ENCODE data around the gene ZFPL1. TPM values are rescaled to one million over a fixed set of nuclear protein-coding genes. Genes with fewer than 3 reads are reported as not detected.

Gene ZFPL1
- total RNA-seq, 1 donor from 2014 or later = 37.9 TPM

DNA sequence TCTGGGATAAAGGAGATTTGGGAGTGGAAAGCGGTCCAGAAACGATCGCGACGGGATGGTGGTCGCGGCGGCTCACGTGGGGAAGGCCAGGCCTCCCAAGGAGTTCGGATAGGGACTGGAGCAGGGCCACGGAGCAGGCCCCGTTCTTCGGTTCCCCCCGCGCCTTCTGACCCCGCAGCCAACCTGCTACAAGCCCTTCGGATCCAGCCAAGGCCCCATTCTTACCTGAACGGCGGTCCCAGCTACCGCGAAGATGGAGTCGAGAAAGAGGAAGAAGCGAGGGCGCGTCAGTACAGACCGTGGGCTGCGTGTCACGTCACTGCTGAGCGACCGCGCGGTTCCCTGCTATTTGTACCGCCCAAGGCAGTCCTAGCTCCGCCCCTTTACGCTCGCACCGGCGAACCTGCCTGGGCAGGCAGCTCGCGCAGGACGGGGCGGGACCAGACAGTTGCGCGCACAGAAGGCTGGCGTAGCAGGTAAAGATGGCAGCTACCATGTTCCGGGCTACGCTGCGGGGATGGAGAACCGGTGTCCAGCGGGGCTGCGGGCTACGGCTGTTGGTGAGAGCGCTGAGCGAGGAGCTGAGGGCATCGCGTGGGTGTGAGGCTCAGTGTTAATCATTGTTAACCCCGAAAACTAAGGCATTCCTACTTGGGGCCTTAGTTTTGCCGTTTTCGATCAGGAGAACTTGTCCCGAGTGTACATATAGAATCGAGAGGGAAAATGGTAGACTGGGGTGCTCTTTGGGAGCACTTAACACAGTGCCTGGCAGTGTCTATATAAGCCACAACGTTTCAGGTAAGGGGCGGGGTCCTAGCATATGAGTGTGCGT lies 38.1 kb downstream of the ZFPL1 start, which contains the start of the genes FAU and MRPL49:
Gene FAU, minus strand, starts transcription at position 270 of the 832 bp plus-strand sequence. CDS start 321 bp downstream, outside the sequence.
Gene MRPL49, plus strand, starts transcription at position 457 of the 832 bp plus-strand sequence. Its CDS starts 26 bp downstream, at position 483.
- Histone ChIP-seq H4K20me1 (ENCODE audit: insufficient read depth, low read length) (peaks cover 38% of the 10 kb centered on the region), H3K4me2 (ENCODE audit: low read length) (peak within 1 kb of the TSS; percentile 97), H3K79me2 (ENCODE audit: insufficient read depth, low read length) (peaks cover 58% of the 10 kb centered on the region), H3K27me3 (ENCODE audit: insufficient read depth, low read length) (no peaks in the 10 kb centered on the region), H3K27ac (ENCODE audit: low read depth, low read length) (peak within 1 kb of the TSS; percentile 82), H3K36me3 (ENCODE audit: insufficient read depth, low read length) (peaks cover 24% of the 10 kb centered on the region), H3K9me3 (ENCODE audit: insufficient read depth, low read depth, low read length) (no peaks in the 10 kb centered on the region), H2AFZ (ENCODE audit: low read depth, low read length) (peak within 1 kb of the TSS; percentile 80), H3K4me3 (ENCODE audit: insufficient read depth, low read depth, low read length) (peak within 1 kb of the TSS; percentile 95), H3K4me1 (ENCODE audit: insufficient read depth, low read length) (peaks cover 13% of the 10 kb centered on the region), H3K9ac (ENCODE audit: low read length) (peak within 1 kb of the TSS; percentile 98)
- Mint-ChIP-seq H3K36me3 (ENCODE audit: low read depth, unreplicated experiment) (peaks cover 18% of the 10 kb centered on the region), H3K4me1 (ENCODE audit: low read depth, unreplicated experiment) (peaks cover 12% of the 10 kb centered on the region), H3K27me3 (ENCODE audit: low read depth, unreplicated experiment) (no peaks in the 10 kb centered on the region), H3K4me3 (ENCODE audit: unreplicated experiment) (peak within 1 kb of the TSS; percentile 100), H3K9me3 (ENCODE audit: unreplicated experiment) (no peaks in the 10 kb centered on the region), H3K27ac (ENCODE audit: unreplicated experiment) (peak within 1 kb of the TSS; percentile 99)
- FAIRE-seq (no peak), DNase-seq (ENCODE audit: low read depth) (peak; percentile 92)
- TF ChIP-seq, protein P1, sequence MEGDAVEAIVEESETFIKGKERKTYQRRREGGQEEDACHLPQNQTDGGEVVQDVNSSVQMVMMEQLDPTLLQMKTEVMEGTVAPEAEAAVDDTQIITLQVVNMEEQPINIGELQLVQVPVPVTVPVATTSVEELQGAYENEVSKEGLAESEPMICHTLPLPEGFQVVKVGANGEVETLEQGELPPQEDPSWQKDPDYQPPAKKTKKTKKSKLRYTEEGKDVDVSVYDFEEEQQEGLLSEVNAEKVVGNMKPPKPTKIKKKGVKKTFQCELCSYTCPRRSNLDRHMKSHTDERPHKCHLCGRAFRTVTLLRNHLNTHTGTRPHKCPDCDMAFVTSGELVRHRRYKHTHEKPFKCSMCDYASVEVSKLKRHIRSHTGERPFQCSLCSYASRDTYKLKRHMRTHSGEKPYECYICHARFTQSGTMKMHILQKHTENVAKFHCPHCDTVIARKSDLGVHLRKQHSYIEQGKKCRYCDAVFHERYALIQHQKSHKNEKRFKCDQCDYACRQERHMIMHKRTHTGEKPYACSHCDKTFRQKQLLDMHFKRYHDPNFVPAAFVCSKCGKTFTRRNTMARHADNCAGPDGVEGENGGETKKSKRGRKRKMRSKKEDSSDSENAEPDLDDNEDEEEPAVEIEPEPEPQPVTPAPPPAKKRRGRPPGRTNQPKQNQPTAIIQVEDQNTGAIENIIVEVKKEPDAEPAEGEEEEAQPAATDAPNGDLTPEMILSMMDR (IDR thresholded peaks at IDR 0.05; ENCODE audit: insufficient read depth, low read depth, low read length) = no peak
- TF ChIP-seq EZH2 (IDR thresholded peaks at IDR 0.05; ENCODE audit: insufficient read depth, low read length) = no peak

- no peak overlapping the region for H3K4me2 ChIP-seq (ENCODE audit: low read length)
- H2AFZ ChIP-seq (ENCODE audit: low read depth, low read length) = no peak overlapping the region
- no peaks in the 10 kb centered on the region for H3K9me3 ChIP-seq (ENCODE audit: insufficient read depth, low read depth, low read length)
- Mint-ChIP-seq H3K4me1 (ENCODE audit: low read depth, unreplicated experiment) (peaks cover 10% of the 10 kb centered on the region), H3K27me3 (ENCODE audit: low read depth, unreplicated experiment) (no peaks in the 10 kb centered on the region), H3K9me3 (ENCODE audit: unreplicated experiment) (no peaks in the 10 kb centered on the region), H3K27ac (ENCODE audit: unreplicated experiment) (no peak overlapping the region), H3K4me3 (ENCODE audit: unreplicated experiment) (peak overlapping the region; percentile 66), H3K36me3 (ENCODE audit: low read depth, unreplicated experiment) (peaks cover 16% of the 10 kb centered on the region)
- H3K9ac ChIP-seq (ENCODE audit: low read length) = no peak overlapping the region
- FAIRE-seq = no peak
- no peak for DNase-seq (ENCODE audit: low read depth)
- TF ChIP-seq, protein P1 (IDR thresholded peaks at IDR 0.05; ENCODE audit: insufficient read depth, low read depth, low read length) = no peak
- TF ChIP-seq EZH2 (IDR thresholded peaks at IDR 0.05; ENCODE audit: insufficient read depth, low read length) = no peak
- H3K4me3 ChIP-seq (ENCODE audit: insufficient read depth, low read depth, low read length) = no peak overlapping the region
- peaks cover 55% of the 10 kb centered on the region for H3K79me2 ChIP-seq (ENCODE audit: insufficient read depth, low read length)
- peaks cover 50% of the 10 kb centered on the region for H4K20me1 ChIP-seq (ENCODE audit: insufficient read depth, low read length)
- no peaks in the 10 kb centered on the region for H3K27me3 ChIP-seq (ENCODE audit: insufficient read depth, low read length)
- H3K36me3 ChIP-seq (ENCODE audit: insufficient read depth, low read length) = peaks cover 39% of the 10 kb centered on the region
- H3K4me1 ChIP-seq (ENCODE audit: insufficient read depth, low read length) = peaks cover 12% of the 10 kb centered on the region
- no peak overlapping the region for H3K27ac ChIP-seq (ENCODE audit: low read depth, low read length)
Observed at GRCh38 chr11:65124480-65125196, 40.6 kb downstream of the ZFPL1 start.

Data from astrocyte (in vitro differentiated cells and primary cell).